GM18870 (cell line): ENCODE data around the gene AAK1.
"Not testable (repeated sequence)": the region's sequence is repeated elsewhere in the genome, so short reads cannot be mapped to it uniquely, and the experiment has no call there.

ENCODE experiments used
- ATAC-seq: cut with Tn5 transposase; IDR thresholded peaks from one replicate; pipeline ENCODE4 v1.9.1; 2021; ENCODE audit warnings: moderate library complexity; ENCODE audit not compliant: unreplicated experiment

The AAK1 gene

GRCh38 chr2:69643602-69644505 is at the start of gene AAK1:
AAK1 (minus strand) TSS chr2:69643739; CDS start chr2:69643040, 699 bp downstream.
- ATAC-seq, result no peak

GRCh38 chr2:69692424-69692823 is 48.9 kb upstream of the AAK1 start:
- ATAC-seq, result no peak

DNA sequence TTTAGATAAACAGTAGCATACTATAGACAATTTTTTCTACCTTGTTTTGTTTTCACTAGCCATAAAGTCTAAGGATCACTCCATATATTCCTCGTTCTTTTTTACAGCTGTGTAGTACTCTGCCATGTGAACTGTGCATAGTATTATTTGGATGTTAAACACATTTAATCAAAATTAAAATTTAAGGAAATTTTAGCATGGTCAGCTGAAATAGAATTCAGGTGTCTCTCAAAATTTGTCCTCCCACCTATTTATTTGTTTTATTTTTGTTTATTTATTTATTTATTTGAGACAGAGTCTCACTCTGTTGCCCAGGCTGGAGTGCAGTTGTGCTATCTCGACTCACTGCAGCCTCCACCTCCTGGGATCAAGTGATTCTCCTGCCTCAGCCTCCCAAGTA is 46.4 kb upstream of the AAK1 start:
- no peak for ATAC-seq

DNA sequence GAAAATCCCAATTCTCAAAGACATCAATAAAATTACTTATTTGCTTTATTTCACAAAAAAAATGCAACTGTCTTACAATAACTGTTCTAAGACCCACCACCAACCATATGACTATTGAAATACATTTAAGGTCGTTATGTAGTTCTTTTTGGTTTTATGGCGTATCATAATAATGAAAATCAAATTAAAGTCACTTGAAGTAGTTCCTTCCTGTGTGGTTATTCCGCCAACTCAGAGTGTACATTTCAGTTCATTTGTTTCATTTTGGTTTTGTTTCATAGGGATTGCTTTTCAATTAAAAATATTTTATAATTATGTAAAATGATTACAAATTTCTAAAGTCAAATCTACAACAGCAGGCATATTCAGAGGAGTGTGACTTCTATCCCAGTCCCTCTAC is 45.9 kb upstream of the AAK1 start:
- no peak for ATAC-seq

GRCh38 chr2:69687971-69688611 is 44.6 kb upstream of the AAK1 start:
- ATAC-seq, result no peak

DNA sequence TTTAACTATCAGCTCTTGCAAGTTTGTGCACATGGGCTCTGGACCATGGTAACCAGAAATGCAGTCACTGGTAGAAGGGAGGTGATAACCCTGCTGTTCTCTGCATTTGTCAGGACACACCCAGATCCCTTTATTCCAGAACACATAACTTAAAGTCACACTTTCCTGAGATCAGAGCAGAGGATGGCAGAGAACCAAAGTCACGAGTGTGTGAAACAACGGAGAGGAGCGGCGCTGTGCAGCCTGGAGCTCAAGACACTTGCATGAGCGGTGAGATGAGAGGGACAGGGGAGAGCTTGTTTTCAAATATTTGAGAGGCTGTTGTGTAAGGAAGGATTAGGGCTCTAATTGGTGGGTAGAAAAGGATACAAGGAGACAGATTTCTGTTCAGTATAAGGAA is 43.3 kb upstream of the AAK1 start:
- no peak for ATAC-seq

GRCh38 chr2:69685321-69686048 is 41.9 kb upstream of the AAK1 start:
- peak; percentile 82 for ATAC-seq

DNA sequence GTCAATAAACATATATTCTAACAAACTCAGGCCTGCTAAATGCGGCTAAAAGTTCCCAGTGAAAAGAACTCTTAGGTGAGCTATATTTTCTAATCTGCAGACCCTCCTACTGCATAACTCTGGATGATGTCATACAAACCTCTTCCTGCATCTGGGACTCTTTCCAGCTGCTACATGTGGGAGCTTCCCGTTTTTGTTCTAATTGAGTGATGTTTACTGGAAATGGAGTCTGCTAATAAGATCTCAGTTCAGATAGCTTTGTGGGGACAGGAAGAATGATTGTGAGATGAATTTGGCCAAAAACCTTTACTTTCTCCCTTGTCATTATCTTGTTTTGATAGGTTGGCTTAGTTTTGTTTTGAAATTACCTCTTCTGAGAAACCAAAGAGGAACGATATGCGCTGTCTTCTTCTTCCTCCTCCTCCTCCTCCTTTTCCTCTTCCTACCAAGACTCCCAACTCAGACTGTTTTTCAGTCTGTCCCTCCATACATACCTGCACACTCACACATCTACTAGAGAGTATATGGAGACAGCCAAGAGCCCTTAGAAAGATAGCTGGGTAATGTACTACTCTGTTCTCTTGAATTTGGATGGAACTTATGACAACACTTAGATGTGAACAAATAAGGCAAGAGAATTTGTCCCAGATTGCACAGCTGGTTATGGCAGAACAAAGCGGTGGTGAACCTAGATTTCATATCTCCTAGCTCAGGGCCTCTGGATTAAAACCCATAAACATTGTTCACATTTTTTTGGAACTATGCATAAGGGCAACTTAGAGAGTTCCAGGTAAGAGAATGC is 39.8 kb upstream of the AAK1 start:
- ATAC-seq, result no peak

GRCh38 chr2:69682525-69682924 is 39.0 kb upstream of the AAK1 start:
- ATAC-seq, result no peak

GRCh38 chr2:69680001-69680675 is 36.6 kb upstream of the AAK1 start:
- ATAC-seq, result no peak

GRCh38 chr2:69677914-69678313 is 34.4 kb upstream of the AAK1 start:
- ATAC-seq, result no peak

- ATAC-seq, result no peak
Observed at GRCh38 chr2:69676146-69676545, 32.6 kb upstream of the AAK1 start.

GRCh38 chr2:69674316-69674670 is 30.8 kb upstream of the AAK1 start:
- ATAC-seq, result no peak

DNA sequence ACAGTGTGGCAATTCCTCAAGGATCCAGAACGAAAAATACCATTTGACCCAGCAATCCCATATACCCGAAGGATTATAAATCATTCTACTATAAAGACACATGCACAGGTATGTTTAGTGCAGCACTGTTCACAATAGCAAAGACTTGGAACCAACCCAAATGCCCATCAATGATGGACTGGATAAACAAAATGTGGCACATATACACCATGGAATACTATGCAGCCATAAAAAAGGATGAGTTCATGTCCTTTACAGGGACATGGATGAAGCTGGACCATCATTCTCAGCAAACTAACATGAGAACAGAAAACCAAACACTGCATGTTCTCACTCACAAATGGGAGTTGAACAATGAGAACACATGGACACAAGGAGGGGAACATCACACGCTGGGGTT is 29.6 kb upstream of the AAK1 start:
- not testable (repeated sequence) for ATAC-seq

- ATAC-seq, result no peak
Observed at GRCh38 chr2:69669666-69670065, 26.1 kb upstream of the AAK1 start.

DNA sequence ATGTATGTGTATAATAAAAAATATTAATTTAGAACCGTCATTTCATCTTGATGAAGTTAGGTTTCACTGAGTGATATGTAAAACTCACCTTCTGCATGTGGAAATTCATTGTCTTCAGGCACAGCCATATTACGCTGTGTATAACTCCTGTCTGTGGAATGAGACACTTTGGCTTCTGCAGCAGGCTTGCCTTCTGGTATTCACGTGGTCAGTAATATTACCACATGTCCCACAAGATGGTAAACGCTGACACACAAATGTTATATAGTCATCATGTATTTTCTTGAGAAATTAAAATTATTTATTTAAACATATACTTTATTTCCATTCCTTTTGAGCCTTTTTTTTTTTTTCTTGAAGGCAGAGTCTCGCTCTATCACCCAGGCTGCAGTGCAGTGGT is 25.1 kb upstream of the AAK1 start:
- ATAC-seq, result no peak

- ATAC-seq, result no peak
Observed at GRCh38 chr2:69667805-69668382, 24.4 kb upstream of the AAK1 start.

DNA sequence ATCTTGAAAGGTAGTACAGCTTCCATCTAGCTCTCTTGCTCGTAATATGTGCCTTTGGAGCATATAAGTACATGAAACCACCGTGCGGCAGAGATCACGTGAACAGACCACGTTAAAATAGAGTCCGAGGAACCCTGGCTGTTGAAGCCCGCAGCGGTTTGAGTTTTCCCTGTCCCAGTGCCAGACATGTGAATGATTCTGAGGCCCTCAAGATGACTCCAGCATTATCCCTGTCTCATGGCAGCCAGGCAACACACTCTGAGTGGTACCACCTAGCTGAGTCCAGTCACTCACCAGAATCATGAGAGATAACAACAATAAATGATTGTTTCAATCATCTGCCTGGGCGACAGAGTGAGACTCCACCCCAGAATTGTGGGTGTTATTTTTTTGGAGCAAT is 21.6 kb upstream of the AAK1 start:
- no peak for ATAC-seq

- ATAC-seq, result no peak
Observed at GRCh38 chr2:69663860-69664259, 20.3 kb upstream of the AAK1 start.

DNA sequence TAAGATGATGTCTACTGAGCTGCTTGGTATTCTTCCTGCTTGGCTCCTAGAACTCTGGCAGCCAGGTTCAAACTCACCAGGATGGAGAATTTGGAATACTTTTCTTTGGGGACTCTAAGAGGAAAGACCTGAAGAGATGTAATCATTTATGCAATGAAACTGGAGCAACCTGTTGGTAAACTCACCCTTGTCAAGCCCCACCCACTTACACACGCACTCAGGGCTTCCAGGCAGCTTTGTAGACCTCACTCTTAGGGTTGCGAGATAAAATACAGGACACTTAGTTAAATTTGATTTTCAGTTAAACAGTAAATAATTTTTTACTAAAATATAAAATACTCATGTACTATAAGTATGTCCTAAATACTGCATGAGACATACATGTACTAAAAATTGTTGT is 19.0 kb upstream of the AAK1 start:
- ATAC-seq, result not testable (repeated sequence)
